Naive thymus-derived CD4-positive, alpha-beta T cell (primary cell): Measurements from ENCODE around the gene ADAT3. TPM values are rescaled to one million over a fixed set of nuclear protein-coding genes. Genes with fewer than 3 reads are reported as not detected.

Source experiments
- ATAC-seq: fragments of 150-1000 bp; cut with Tn5 transposase; 2 replicates; pipeline ENCODE4 v1.10.0; 2021; ENCODE audit warnings: mild to moderate bottlenecking, moderate library complexity
- CTCF ChIA-PET: fragments of 350-600 bp; sonication (Branson Sonifier 250); formaldehyde crosslinking; loops from one replicate; lab custom pipeline; 2021; ENCODE audit warnings: antibody characterized with exemption; lab: Charles Lee
- POLR2A ChIA-PET: fragments of 350-600 bp; sonication (Branson Sonifier 250); formaldehyde crosslinking; loops from one replicate; lab custom pipeline; 2021; ENCODE audit warnings: antibody characterized with exemption, inconsistent platforms; lab: Charles Lee
- DNase-seq, 9 donors: peaks; one replicate each; pipeline versions ENCODE4 v3.0.0 to v3.0.0-alpha.2; 2020 to 2022; ENCODE audit warnings: mixed read lengths in 1 of 9
- H3K27ac ChIP-seq: one replicate; pipeline ENCODE4 v1.7.0; 2013; ENCODE audit warnings: mild to moderate bottlenecking, low read depth, low read length, moderate library complexity
- H3K27me3 ChIP-seq, 2 donors: one replicate each; pipeline ENCODE4 v1.7.0; 2013; ENCODE audit warnings: low read length in 2 of 2, mild to moderate bottlenecking in 2 of 2, moderate library complexity in 2 of 2; ENCODE audit not compliant: control insufficient read depth in 2 of 2, insufficient read depth in 2 of 2
- H3K36me3 ChIP-seq, 3 experiments: 1 replicate in 2 of 3; 2 replicates in 1 of 3; pipeline ENCODE4 v1.7.0; 2013; ENCODE audit warnings: low read length in 3 of 3, mild to moderate bottlenecking in 3 of 3, moderate library complexity in 1 of 3; ENCODE audit not compliant: insufficient read depth in 3 of 3, control insufficient read depth in 2 of 3
- H3K4me1 ChIP-seq, 2 donors: one replicate each; pipeline ENCODE4 v1.7.0; 2013; ENCODE audit warnings: low read length in 2 of 2, mild to moderate bottlenecking in 2 of 2, moderate library complexity in 1 of 2; ENCODE audit not compliant: control insufficient read depth in 2 of 2, insufficient read depth in 2 of 2
- H3K4me3 ChIP-seq: 2 replicates; pipeline ENCODE4 v1.7.0; 2013; ENCODE audit warnings: mild to moderate bottlenecking, low read length
- H3K9me3 ChIP-seq, 3 experiments: 1 replicate in 2 of 3; 2 replicates in 1 of 3; pipeline ENCODE4 v1.7.0; 2013; ENCODE audit warnings: low read length in 3 of 3; ENCODE audit not compliant: control insufficient read depth in 2 of 3
- H3K27ac Mint-ChIP-seq, 9 donors: one replicate each; pipeline ENCODE4 v1.8.0; 2020 to 2022; ENCODE audit warnings: mixed read lengths in 9 of 9, mild to moderate bottlenecking in 8 of 9, moderate library complexity in 5 of 9, inconsistent platforms in 2 of 9
- H3K27me3 Mint-ChIP-seq, 5 donors: one replicate each; pipeline ENCODE4 v1.8.0; 2021 to 2022; ENCODE audit warnings: mixed read lengths in 5 of 5, mild to moderate bottlenecking in 1 of 5
- H3K36me3 Mint-ChIP-seq, 5 donors: one replicate each; pipeline ENCODE4 v1.8.0; 2020 to 2022; ENCODE audit warnings: mixed read lengths in 5 of 5, mild to moderate bottlenecking in 3 of 5, inconsistent platforms in 1 of 5
- H3K4me1 Mint-ChIP-seq, 7 donors: one replicate each; pipeline ENCODE4 v1.8.0; 2020 to 2022; ENCODE audit warnings: mixed read lengths in 7 of 7, mild to moderate bottlenecking in 3 of 7, inconsistent platforms in 1 of 7
- H3K4me3 Mint-ChIP-seq, 10 donors: one replicate each; pipeline ENCODE4 v1.8.0; 2020 to 2022; ENCODE audit warnings: mild to moderate bottlenecking in 10 of 10, mixed read lengths in 10 of 10, moderate library complexity in 6 of 10, inconsistent platforms in 2 of 10
- H3K9me3 Mint-ChIP-seq, 11 donors: one replicate each; pipeline ENCODE4 v1.8.0; 2020 to 2022; ENCODE audit warnings: mixed read lengths in 11 of 11, mild to moderate bottlenecking in 4 of 11, inconsistent platforms in 1 of 11, moderate library complexity in 1 of 11
- intact Hi-C, 2 donors: fragments of 100-400 bp; cut with micrococcal nuclease; formaldehyde crosslinking; loops; one replicate each; pipeline ENCODE4 v1.15.1; 2023
- polyA plus RNA-seq, 2 donors: library from polyadenylated mRNA; unstranded; fragments of 300-500 nt; fragmentation: Illumina TruSeq; gene quantifications; one replicate each; pipeline ENCODE4 v1.2.3, GENCODE V29; 2021
- total RNA-seq, 6 experiments: library from RNA in 5 of 6; stranded (reverse) in 5 of 6; gene quantifications; 1 replicate in 5 of 6; 2 replicates in 1 of 6; pipeline ENCODE4 v1.2.3 and lab custom pipeline; 2021 to 2026

The ADAT3 gene
- total and polyA plus RNA-seq, 7 experiments from 2014 or later = 2.2 to 13.5 (median 5.9) TPM

DNA sequence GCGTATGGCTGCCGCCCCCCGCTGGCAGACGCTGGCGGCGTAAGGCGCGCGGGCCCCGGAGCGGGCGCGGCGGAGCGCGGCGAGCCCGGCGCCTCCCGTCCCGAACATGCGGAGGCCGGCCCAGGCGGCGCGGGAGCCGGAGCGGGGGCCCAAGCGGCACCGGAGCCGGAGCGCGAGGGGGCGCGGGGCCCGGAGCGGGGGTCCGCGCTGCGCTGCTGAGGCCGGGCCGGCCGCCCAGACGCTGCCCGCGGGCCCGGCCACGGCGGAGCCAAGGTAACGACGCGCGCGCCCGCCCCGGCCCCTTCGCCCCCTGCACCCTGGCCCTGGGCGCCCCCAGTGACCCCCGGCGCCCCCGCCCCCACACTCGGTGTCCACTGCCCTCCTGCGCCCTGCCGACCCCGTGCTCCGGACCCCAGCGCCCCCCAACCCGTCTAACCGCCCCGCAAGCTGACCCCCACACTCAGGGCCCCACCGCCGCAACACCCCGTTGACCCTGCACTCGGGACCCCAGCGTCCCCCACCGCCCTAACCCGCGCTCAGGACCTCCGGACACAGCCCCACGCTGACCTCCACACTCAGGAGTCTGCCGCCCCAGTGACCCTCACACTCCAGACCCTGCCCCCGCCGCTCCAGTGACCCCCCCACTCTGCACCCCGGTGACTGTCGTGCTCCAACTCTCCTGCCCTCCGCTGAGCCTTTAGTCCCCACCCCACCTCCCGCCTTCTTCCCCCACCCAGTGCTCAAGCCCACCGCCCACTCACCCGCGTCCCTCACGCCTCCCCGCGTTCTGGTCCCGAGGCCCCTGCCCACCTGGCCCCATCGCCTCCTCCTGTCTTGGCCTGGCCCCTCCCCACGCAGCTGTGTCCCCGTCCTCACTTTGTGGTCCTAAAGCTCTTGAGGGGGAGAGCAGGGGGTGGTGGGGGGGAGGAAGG, 36.2 kb downstream of the ADAT3 start, which contains the start of gene CSNK1G2:
TSS of gene CSNK1G2 (plus strand) at position 27 of the 932 bp plus-strand sequence. CDS start 28,601 bp downstream, outside the sequence.
- no peak for ATAC-seq
- peak within 1 kb of the TSS; percentile 94 for H3K4me3 ChIP-seq
- Mint-ChIP-seq H3K36me3 (peaks cover 0 to 13% (median 0%) of the 10 kb centered on the region in 5 donors), H3K27me3 (peaks cover 0 to 2% (median 0%) of the 10 kb centered on the region in 5 donors), H3K4me3 (peak within 1 kb of the TSS; percentile 91 to 100 (median 96)), H3K4me1 (peaks cover 27 to 40% (median 30%) of the 10 kb centered on the region in 7 donors), H3K9me3 (peaks cover 0 to 3% (median 0%) of the 10 kb centered on the region in 11 donors), H3K27ac (peak within 1 kb of the TSS; percentile 90 to 100 (median 98))
- H3K4me1 ChIP-seq = peaks cover 21 to 26% of the 10 kb centered on the region in 2 donors
- ChIA-PET CTCF (no interaction called here), POLR2A (interaction anchor here (0.6 to 1.8 kb wide), 8 partner anchors 48 to 672 kb away, joined by 3 to 6 read pairs (median 4); partner anchors contain the start of gene CIRBP)
- H3K36me3 ChIP-seq = peaks cover 0 to 11% (median 0%) of the 10 kb centered on the region in 3 experiments
- H3K27me3 ChIP-seq = no peaks in the 10 kb centered on the region
- DNase-seq = peak in 4 of 9 donors; percentile 21 to 49 (median 36)
- intact Hi-C loops = loop anchor here (1.0 to 2.0 kb wide), 6 partner anchors 12 to 209 kb away; partner anchors contain the start of genes AP3D1 (in 1 of the 2) and MKNK2 (in 1 of the 2)
- peak within 1 kb of the TSS; percentile 98 for H3K27ac ChIP-seq
- no peaks in the 10 kb centered on the region for H3K9me3 ChIP-seq

DNA sequence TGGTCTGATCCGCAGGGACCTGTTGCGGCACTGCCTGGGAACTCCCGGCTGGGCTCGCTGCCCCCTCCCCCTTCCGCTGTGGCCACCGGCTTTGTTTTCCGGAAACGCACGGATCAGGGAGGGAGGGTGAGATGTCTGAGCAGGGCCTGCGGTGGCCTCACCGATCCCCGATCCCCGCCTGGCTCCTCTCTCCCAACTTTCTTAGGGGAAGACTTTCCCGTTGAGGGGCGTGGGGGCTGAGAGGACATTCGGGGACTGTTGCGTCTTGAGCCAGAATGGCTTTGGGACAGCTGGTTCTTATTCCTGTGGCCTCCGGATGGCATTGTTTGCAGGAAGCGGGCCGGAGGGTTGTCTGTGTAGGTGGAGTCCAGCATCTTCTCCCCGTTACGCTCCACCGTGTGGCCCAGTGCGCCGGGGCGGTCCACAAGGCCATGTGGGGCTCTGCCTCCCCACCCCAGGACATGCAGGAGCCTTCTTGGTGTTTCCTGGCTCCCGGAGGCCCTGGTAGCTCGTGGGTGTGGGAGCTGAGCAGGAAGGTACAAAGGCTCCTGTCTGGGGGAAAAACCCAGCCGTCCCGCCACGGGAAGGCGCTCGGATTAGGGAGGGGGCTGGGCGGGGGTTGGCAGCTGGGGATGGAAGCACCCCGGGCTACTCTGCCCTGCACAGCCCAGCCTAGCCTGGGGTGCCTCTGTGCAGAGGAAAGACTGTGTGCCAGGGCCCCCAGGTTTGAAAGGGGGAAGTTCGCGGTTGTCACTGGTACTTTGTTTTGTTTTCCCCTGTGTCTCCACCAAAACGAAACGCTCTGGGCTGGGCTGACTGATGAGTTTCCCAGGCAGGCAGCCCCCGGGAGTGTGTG, 37.1 kb downstream of the ADAT3 start:
- ChIA-PET CTCF (interaction anchor here (1.6 kb wide), 1 partner anchor 13 kb away, joined by 7 read pairs; no protein-coding TSS in a partner anchor), POLR2A (interaction anchor here (1.0 to 1.8 kb wide), 9 partner anchors 26 to 673 kb away, joined by 3 to 6 read pairs (median 4); partner anchors contain the start of gene CIRBP)
- Histone ChIP-seq H3K36me3 (peaks cover 0 to 11% (median 0%) of the 10 kb centered on the region in 3 experiments), H3K27me3 (no peaks in the 10 kb centered on the region), H3K4me3 (peak overlapping the region; percentile 94), H3K4me1 (peaks cover 21 to 30% of the 10 kb centered on the region in 2 donors), H3K9me3 (no peaks in the 10 kb centered on the region), H3K27ac (peak overlapping the region; percentile 98)
- peaks cover 0 to 9% (median 0%) of the 10 kb centered on the region in 5 donors for H3K36me3 Mint-ChIP-seq
- ATAC-seq = peak; percentile 51
- H3K4me1 Mint-ChIP-seq = peaks cover 22 to 44% (median 30%) of the 10 kb centered on the region in 7 donors
- peak; percentile 58 to 84 (median 78) for DNase-seq
- peaks cover 0 to 1% (median 0%) of the 10 kb centered on the region in 11 donors for H3K9me3 Mint-ChIP-seq
- H3K4me3 Mint-ChIP-seq = peak overlapping the region; percentile 91 to 100 (median 96)
- peaks cover 0 to 2% (median 0%) of the 10 kb centered on the region in 5 donors for H3K27me3 Mint-ChIP-seq
- intact Hi-C loops = loop anchor here (1.0 to 2.0 kb wide), 6 partner anchors 13 to 208 kb away; partner anchors contain the start of genes AP3D1 (in 1 of the 2) and MKNK2 (in 1 of the 2)
- peak overlapping the region; percentile 90 to 99 (median 97) for H3K27ac Mint-ChIP-seq

DNA sequence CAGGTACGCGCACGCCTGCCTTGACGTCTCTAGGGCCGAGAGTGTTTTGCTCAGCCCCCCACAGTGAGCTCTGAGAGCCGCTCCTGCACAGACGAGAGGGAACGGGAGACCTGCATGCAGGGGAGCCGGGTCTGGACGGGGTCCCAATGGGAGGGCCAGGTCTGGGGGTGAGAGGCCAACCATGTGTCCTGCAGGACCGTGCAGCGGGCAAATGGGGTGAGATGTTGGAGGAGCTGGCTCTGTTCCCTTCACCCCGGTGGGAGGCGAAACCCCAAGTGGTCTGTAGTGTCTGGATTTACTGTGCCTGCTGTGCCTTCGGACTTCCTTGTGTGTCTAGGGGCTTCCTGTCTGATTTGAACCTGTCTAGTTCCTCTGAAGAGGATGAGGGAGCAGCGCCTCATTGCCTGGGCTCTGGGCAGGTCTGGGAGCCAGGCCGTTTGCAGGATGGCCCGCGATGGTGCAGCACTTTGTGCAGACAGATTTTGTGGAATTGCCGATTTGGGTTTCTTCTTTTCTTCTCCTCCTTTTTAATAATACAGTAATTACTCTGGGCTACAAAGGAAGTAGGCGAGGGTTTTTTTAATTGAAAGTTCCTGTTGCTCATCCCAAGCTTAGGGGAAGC, 37.8 kb downstream of the ADAT3 start:
- intact Hi-C loops = loop anchor here (1.0 to 2.0 kb wide), 6 partner anchors 14 to 208 kb away; partner anchors contain the start of genes AP3D1 (in 1 of the 2) and MKNK2 (in 1 of the 2)
- H3K36me3 ChIP-seq = peaks cover 0 to 11% (median 0%) of the 10 kb centered on the region in 3 experiments
- Mint-ChIP-seq H3K36me3 (peaks cover 0 to 9% (median 0%) of the 10 kb centered on the region in 5 donors), H3K9me3 (peaks cover 0 to 1% (median 0%) of the 10 kb centered on the region in 11 donors), H3K4me3 (peak overlapping the region; percentile 91 to 100 (median 96)), H3K27ac (peak overlapping the region; percentile 90 to 99 (median 97)), H3K27me3 (peaks cover 0 to 2% (median 0%) of the 10 kb centered on the region in 5 donors), H3K4me1 (peaks cover 22 to 44% (median 29%) of the 10 kb centered on the region in 7 donors)
- H3K9me3 ChIP-seq = no peaks in the 10 kb centered on the region
- DNase-seq = peak in 1 of 9 donors; percentile 18
- H3K4me3 ChIP-seq = peak overlapping the region; percentile 94
- H3K4me1 ChIP-seq = peaks cover 21 to 33% of the 10 kb centered on the region in 2 donors
- H3K27ac ChIP-seq = peak overlapping the region; percentile 98
- ChIA-PET POLR2A (interaction anchor here (0.6 to 1.8 kb wide), 8 partner anchors 23 to 674 kb away, joined by 3 to 6 read pairs (median 4); partner anchors contain the start of gene CIRBP), CTCF (interaction anchor here (1.6 kb wide), 1 partner anchor 14 kb away, joined by 7 read pairs; no protein-coding TSS in a partner anchor)
- H3K27me3 ChIP-seq = no peaks in the 10 kb centered on the region
- no peak for ATAC-seq

DNA sequence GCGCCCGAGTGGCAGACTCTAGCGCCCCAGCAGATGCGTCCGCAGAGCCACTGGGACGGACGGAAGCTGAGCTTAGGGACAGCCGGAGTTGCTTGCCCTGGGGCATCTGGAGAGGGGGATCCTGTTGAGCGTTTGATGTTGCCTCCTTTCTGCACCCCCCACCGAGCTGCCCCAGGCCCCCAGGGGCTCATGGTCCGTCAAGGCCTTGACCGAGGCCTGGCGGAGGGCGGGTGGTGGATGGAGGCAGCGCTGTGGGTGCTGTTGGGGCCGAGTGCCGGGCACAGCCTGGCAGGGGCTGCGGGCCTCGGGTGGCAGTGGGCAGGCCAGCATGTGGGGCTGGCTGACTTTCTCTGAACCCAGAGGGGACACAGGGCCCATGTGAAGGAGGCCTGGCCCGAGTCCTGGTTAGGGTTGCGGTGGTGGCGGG, 38.5 kb downstream of the ADAT3 start:
- Histone ChIP-seq H3K4me3 (peak overlapping the region; percentile 94), H3K36me3 (peaks cover 0 to 12% (median 0%) of the 10 kb centered on the region in 3 experiments), H3K4me1 (peaks cover 21 to 33% of the 10 kb centered on the region in 2 donors), H3K27me3 (no peaks in the 10 kb centered on the region), H3K9me3 (no peaks in the 10 kb centered on the region), H3K27ac (peak overlapping the region; percentile 98)
- Mint-ChIP-seq H3K36me3 (peaks cover 0 to 9% (median 0%) of the 10 kb centered on the region in 5 donors), H3K4me3 (peak overlapping the region; percentile 91 to 100 (median 96)), H3K4me1 (peaks cover 22 to 48% (median 31%) of the 10 kb centered on the region in 7 donors), H3K27me3 (peaks cover 0 to 2% (median 0%) of the 10 kb centered on the region in 5 donors), H3K27ac (peak overlapping the region; percentile 90 to 99 (median 97)), H3K9me3 (peaks cover 0 to 1% (median 0%) of the 10 kb centered on the region in 11 donors)
- intact Hi-C loops = loop anchor here (2.0 kb wide), 4 partner anchors 15 to 207 kb away; partner anchors contain the start of genes AP3D1 (in 1 of the 2) and MKNK2 (in 1 of the 2)
- ATAC-seq = no peak
- ChIA-PET POLR2A (interaction anchor here (0.6 to 1.8 kb wide), 5 partner anchors 22 to 109 kb away, joined by 3 to 6 read pairs (median 3); no protein-coding TSS in a partner anchor), CTCF (interaction anchor here (1.6 kb wide), 1 partner anchor 14 kb away, joined by 7 read pairs; no protein-coding TSS in a partner anchor)
- DNase-seq = no peak
